ENCODE data around the gene PCDHGA5.
A peak's percentile ranks its signal among the peaks of the same experiment; 100 is the strongest.

DNA sequence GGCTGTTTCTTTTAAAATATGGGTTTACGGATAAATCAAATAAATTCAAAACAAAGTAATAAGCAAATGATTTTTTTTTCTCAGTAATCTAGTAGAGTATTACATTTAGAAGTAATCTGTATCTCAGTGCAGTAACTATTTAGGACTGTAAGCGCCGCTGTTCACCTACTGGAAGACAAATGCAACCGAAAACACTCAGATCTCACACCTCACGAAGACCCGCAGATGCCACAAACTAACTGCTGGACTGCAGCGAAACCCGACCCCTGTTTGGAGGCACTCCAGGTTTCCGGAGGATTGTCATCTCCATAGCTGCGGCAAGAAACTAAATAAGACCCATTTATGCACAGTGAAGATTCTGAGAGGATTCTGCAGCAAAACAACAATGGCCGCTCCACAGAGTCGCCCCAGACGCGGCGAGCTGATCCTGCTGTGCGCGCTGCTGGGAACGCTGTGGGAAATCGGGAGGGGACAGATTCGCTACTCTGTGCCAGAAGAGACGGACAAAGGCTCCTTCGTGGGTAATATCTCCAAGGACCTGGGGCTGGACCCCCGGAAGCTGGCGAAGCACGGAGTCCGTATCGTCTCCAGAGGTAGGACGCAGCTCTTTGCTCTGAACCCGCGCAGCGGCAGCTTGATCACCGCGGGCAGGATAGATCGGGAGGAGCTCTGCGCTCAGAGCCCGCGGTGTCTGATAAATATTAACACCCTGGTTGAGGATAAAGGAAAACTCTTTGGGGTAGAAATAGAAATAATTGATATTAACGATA, 28.7 kb downstream of the PCDHGA5 start, which contains the start of gene PCDHGA8:
- TF ChIP-seq, protein P1, sequence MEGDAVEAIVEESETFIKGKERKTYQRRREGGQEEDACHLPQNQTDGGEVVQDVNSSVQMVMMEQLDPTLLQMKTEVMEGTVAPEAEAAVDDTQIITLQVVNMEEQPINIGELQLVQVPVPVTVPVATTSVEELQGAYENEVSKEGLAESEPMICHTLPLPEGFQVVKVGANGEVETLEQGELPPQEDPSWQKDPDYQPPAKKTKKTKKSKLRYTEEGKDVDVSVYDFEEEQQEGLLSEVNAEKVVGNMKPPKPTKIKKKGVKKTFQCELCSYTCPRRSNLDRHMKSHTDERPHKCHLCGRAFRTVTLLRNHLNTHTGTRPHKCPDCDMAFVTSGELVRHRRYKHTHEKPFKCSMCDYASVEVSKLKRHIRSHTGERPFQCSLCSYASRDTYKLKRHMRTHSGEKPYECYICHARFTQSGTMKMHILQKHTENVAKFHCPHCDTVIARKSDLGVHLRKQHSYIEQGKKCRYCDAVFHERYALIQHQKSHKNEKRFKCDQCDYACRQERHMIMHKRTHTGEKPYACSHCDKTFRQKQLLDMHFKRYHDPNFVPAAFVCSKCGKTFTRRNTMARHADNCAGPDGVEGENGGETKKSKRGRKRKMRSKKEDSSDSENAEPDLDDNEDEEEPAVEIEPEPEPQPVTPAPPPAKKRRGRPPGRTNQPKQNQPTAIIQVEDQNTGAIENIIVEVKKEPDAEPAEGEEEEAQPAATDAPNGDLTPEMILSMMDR (optimal IDR thresholded peaks at IDR 0.05 in 1 of 3, IDR thresholded peaks at IDR 0.05 in 1 of 3, conservative IDR thresholded peaks at IDR 0.05 in 1 of 3; ENCODE audit: extremely low read depth in 1 of 3, insufficient read depth in 2 of 3, low read length in 3 of 3): peak in 1 of 3 experiments; percentile 4
- TF ChIP-seq EZH2 (IDR thresholded peaks at IDR 0.05; ENCODE audit: low read length): no peak

Data from keratinocyte (primary cell).